PC-3 (cell line): Measurements from ENCODE around the gene ABCC11. TPM values are rescaled to one million over a fixed set of nuclear protein-coding genes. Genes with fewer than 3 reads are reported as not detected.

ENCODE experiments used
- ATAC-seq: fragments of 200-7000 bp; cut with Tn5 transposase; 2 replicates; pipeline ENCODE4 v1.9.1; 2020; ENCODE audit warnings: mild to moderate bottlenecking, moderate library complexity
- BruUV-seq: library from RNA; stranded (reverse); fragments of 400-500 nt; replicated peaks from 2 replicates; lab custom pipeline; 2021; lab: Mats Ljungman, UMichigan
- CTCF ChIA-PET: fragments of 300-600 bp; sonication (Branson Sonifier 250); formaldehyde crosslinking; loops from one replicate; lab custom pipeline; 2022; ENCODE audit warnings: antibody characterized with exemption; lab: Charles Lee
- POLR2A ChIA-PET: fragments of 300-600 bp; sonication (Branson Sonifier 250); formaldehyde crosslinking; loops from one replicate; lab custom pipeline; 2022; ENCODE audit warnings: antibody characterized with exemption; ENCODE audit not compliant: unreplicated experiment; lab: Charles Lee
- DNase-seq: peaks from one replicate; pipeline ENCODE4 v3.0.0-alpha.2; 2015
- H2AFZ ChIP-seq: fragments of 300-600 bp; sonication (generic); 2 replicates; pipeline ENCODE4 v1.6.0; 2016; ENCODE audit warnings: antibody characterized with exemption, low read length
- H3F3A ChIP-seq: fragments of 300-600 bp; sonication (generic); one replicate; pipeline ENCODE4 v1.6.0; 2017; ENCODE audit warnings: antibody characterized with exemption, low read length, control low read depth, mild to moderate bottlenecking; ENCODE audit not compliant: unreplicated experiment
- H3K27ac ChIP-seq: fragments of 300-600 bp; sonication (generic); 2 replicates; pipeline ENCODE4 v1.5.1; 2016; ENCODE audit warnings: mild to moderate bottlenecking, low read length
- H3K27me3 ChIP-seq: fragments of 300-600 bp; sonication (generic); 2 replicates; pipeline ENCODE4 v1.6.1; 2016; ENCODE audit warnings: low read length, mixed read lengths
- H3K36me3 ChIP-seq: fragments of 300-600 bp; sonication (generic); 2 replicates; pipeline ENCODE4 v1.6.1; 2016; ENCODE audit warnings: low read depth, mixed run types, low read length, mixed read lengths
- H3K4me1 ChIP-seq: fragments of 300-600 bp; sonication (generic); 2 replicates; pipeline ENCODE4 v1.5.1; 2016; ENCODE audit warnings: low read length; ENCODE audit not compliant: insufficient read depth
- H3K4me2 ChIP-seq: fragments of 300-600 bp; sonication (generic); 2 replicates; pipeline ENCODE4 v1.6.0; 2016; ENCODE audit warnings: low read length
- H3K4me3 ChIP-seq: fragments of 300-600 bp; sonication (generic); 2 replicates; pipeline ENCODE4 v1.5.1; 2016; ENCODE audit warnings: mild to moderate bottlenecking, low read length, mixed read lengths
- H3K79me2 ChIP-seq: fragments of 300-600 bp; sonication (generic); 2 replicates; pipeline ENCODE4 v1.6.1; 2017; ENCODE audit warnings: low read length, mixed read lengths
- H3K9ac ChIP-seq: fragments of 300-600 bp; sonication (generic); 2 replicates; pipeline ENCODE4 v1.6.0; 2016; ENCODE audit warnings: mild to moderate bottlenecking, low read length
- H3K9me2 ChIP-seq: fragments of 300-600 bp; sonication (generic); replicated peaks from 2 replicates; pipeline ENCODE4 v1.6.1; 2016; ENCODE audit warnings: mixed run types, low read length, mixed read lengths
- H3K9me3 ChIP-seq: fragments of 300-600 bp; sonication (generic); 2 replicates; pipeline ENCODE4 v1.6.1; 2016; ENCODE audit warnings: low read length, mixed read lengths
- H4K20me1 ChIP-seq: fragments of 300-600 bp; sonication (generic); 2 replicates; pipeline ENCODE4 v1.6.1; 2016; ENCODE audit warnings: low read length, mixed read lengths
- EZH2 ChIP-seq: fragments of 300-600 bp; sonication (generic); IDR thresholded peaks from one replicate; pipeline ENCODE4 v1.6.1; 2017; ENCODE audit warnings: antibody characterized with exemption, mild to moderate bottlenecking, low read length; ENCODE audit not compliant: unreplicated experiment
- EZH2phosphoT487 ChIP-seq: fragments of 300-600 bp; sonication (generic); IDR thresholded peaks from 2 replicates; pipeline ENCODE4 v1.6.1; 2018; ENCODE audit warnings: mild to moderate bottlenecking, antibody characterized with exemption, low read length, borderline replicate concordance
- intact Hi-C: fragments of 100-400 bp; cut with micrococcal nuclease; formaldehyde crosslinking; loops from 2 replicates; pipeline ENCODE4 v1.9.0; 2023
- total RNA-seq: library from RNA; depleted of rRNA; stranded (reverse); fragments of >200 nt; gene quantifications from 2 replicates; pipeline ENCODE4 v1.2.3, GENCODE V29; 2014
- TF ChIP-seq, protein P1 (sequence below): fragments of 300-600 bp; sonication (generic); conservative IDR thresholded peaks from 2 replicates; pipeline ENCODE4 v1.5.1; 2017; ENCODE audit warnings: antibody characterized with exemption, low read depth, mild to moderate bottlenecking, low read length

Gene ABCC11
- total RNA-seq, 1 experiment from 2014 or later: 0.26 TPM

DNA sequence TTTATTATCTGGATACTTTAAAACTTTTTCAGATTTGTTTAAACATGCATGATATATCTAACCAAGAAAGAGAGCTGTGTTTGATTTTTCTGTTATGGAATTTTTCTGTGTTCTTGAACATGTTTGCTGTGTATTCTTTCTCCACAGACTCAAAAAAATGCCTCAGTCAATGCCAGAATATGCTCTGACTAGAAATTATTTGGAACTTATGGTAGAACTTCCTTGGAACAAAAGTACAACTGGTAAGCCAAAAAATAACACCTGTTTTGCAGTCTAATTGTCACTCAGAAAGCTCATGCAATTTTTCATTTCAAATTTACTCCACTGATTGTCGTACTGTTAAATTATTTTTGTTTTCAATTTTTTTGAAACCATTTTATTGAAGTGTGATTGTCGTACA, 15.3 kb upstream of the ABCC11 start:
- Histone ChIP-seq H3K36me3 (peaks cover 44% of the 10 kb centered on the region), H3K27me3 (no peaks in the 10 kb centered on the region), H3K4me2 (no peak overlapping the region), H4K20me1 (no peaks in the 10 kb centered on the region), H3K4me1 (no peaks in the 10 kb centered on the region), H3K9me2 (no peaks in the 10 kb centered on the region), H2AFZ (no peak overlapping the region), H3F3A (no peaks in the 10 kb centered on the region), H3K9me3 (no peaks in the 10 kb centered on the region), H3K27ac (no peak overlapping the region), H3K79me2 (no peaks in the 10 kb centered on the region), H3K4me3 (no peak overlapping the region), H3K9ac (no peak overlapping the region)
- intact Hi-C loops: no loop called here
- ChIA-PET POLR2A (no interaction called here), CTCF (no interaction called here)
- TF ChIP-seq EZH2phosphoT487: no peak
- no peak for TF ChIP-seq EZH2
- TF ChIP-seq, protein P1, sequence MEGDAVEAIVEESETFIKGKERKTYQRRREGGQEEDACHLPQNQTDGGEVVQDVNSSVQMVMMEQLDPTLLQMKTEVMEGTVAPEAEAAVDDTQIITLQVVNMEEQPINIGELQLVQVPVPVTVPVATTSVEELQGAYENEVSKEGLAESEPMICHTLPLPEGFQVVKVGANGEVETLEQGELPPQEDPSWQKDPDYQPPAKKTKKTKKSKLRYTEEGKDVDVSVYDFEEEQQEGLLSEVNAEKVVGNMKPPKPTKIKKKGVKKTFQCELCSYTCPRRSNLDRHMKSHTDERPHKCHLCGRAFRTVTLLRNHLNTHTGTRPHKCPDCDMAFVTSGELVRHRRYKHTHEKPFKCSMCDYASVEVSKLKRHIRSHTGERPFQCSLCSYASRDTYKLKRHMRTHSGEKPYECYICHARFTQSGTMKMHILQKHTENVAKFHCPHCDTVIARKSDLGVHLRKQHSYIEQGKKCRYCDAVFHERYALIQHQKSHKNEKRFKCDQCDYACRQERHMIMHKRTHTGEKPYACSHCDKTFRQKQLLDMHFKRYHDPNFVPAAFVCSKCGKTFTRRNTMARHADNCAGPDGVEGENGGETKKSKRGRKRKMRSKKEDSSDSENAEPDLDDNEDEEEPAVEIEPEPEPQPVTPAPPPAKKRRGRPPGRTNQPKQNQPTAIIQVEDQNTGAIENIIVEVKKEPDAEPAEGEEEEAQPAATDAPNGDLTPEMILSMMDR: no peak
- no TSS peak for BruUV-seq
- ATAC-seq (no peak), DNase-seq (no peak)

DNA sequence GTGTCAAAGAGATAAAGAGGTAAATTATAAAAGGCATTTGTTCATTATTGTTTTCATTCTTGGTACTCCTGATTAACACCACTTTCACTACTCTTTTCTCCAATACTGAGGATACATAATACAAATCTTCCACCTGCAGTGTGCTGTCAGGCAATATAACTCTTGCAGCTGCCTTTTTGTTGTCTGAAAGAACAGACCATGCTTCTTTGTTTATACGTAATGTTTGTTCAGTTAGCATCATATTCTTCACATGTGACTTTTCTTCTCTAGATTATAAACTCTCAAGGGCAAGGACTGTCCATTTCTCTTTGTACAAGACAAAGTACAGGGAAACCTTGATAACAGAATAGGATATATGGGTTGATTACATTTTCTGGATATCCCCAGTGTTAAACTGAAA, 14.2 kb upstream of the ABCC11 start:
- no peaks in the 10 kb centered on the region for H4K20me1 ChIP-seq
- no peaks in the 10 kb centered on the region for H3K79me2 ChIP-seq
- H2AFZ ChIP-seq: no peak overlapping the region
- H3K4me3 ChIP-seq: no peak overlapping the region
- no TSS peak for BruUV-seq
- no peaks in the 10 kb centered on the region for H3F3A ChIP-seq
- no peaks in the 10 kb centered on the region for H3K9me2 ChIP-seq
- POLR2A ChIA-PET: no interaction called here
- no peak overlapping the region for H3K9ac ChIP-seq
- H3K4me2 ChIP-seq: no peak overlapping the region
- H3K27me3 ChIP-seq: no peaks in the 10 kb centered on the region
- no peaks in the 10 kb centered on the region for H3K4me1 ChIP-seq
- no peaks in the 10 kb centered on the region for H3K9me3 ChIP-seq
- H3K27ac ChIP-seq: no peak overlapping the region
- DNase-seq: no peak
- TF ChIP-seq EZH2phosphoT487: no peak
- TF ChIP-seq EZH2: no peak
- TF ChIP-seq, protein P1: no peak
- ATAC-seq: no peak
- peaks cover 45% of the 10 kb centered on the region for H3K36me3 ChIP-seq
- CTCF ChIA-PET: no interaction called here
- intact Hi-C loops: no loop called here

DNA sequence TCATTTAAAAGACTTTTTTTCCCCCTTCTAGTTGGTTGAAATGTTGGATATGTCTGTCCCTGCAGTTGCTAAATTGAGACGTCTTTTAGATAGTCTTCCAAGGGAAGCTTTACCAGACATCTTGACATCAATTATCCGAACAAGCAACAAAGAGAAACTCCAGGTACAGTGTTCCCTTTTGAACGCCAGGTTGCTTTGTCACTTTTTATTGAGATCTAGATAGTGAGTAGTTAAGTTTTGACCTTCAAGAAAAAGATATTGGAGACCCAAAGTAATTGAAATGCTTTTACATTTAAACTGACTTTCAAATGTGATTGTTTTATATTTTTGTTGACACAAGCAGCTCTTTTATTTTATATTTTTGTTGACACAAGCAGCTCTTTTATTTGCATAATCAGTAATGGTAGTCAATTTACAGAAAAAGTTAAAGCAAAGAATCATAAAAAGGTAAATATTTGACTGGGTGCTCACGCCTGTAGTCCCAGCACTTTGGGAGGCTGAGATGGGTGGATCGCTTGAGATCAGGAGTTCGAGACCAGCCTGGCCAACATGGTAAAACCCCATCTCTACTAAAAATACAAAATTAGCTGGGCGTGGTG, 9.3 kb upstream of the ABCC11 start:
- Histone ChIP-seq H3K4me3 (no peak overlapping the region), H3K4me2 (no peak overlapping the region), H3K9me2 (no peaks in the 10 kb centered on the region), H2AFZ (no peak overlapping the region), H3K4me1 (no peaks in the 10 kb centered on the region), H4K20me1 (no peaks in the 10 kb centered on the region), H3K27me3 (no peaks in the 10 kb centered on the region), H3K27ac (no peak overlapping the region), H3F3A (no peaks in the 10 kb centered on the region), H3K9me3 (no peaks in the 10 kb centered on the region), H3K36me3 (peaks cover 27% of the 10 kb centered on the region), H3K79me2 (peaks cover 4% of the 10 kb centered on the region; the same call in 1 of the 2 replicates), H3K9ac (no peak overlapping the region)
- intact Hi-C loops: no loop called here
- peak; percentile 43 for ATAC-seq
- BruUV-seq: no TSS peak
- TF ChIP-seq EZH2phosphoT487: no peak
- TF ChIP-seq, protein P1: no peak
- no peak for TF ChIP-seq EZH2
- ChIA-PET CTCF (interaction anchor here (0.6 to 1.3 kb wide), 2 partner anchors 17 to 92 kb away, joined by 3 to 4 read pairs; no protein-coding TSS in a partner anchor), POLR2A (no interaction called here)
- DNase-seq: no peak
